Measurements from ENCODE around the gene JAKMIP1.

JAKMIP1 gene

DNA sequence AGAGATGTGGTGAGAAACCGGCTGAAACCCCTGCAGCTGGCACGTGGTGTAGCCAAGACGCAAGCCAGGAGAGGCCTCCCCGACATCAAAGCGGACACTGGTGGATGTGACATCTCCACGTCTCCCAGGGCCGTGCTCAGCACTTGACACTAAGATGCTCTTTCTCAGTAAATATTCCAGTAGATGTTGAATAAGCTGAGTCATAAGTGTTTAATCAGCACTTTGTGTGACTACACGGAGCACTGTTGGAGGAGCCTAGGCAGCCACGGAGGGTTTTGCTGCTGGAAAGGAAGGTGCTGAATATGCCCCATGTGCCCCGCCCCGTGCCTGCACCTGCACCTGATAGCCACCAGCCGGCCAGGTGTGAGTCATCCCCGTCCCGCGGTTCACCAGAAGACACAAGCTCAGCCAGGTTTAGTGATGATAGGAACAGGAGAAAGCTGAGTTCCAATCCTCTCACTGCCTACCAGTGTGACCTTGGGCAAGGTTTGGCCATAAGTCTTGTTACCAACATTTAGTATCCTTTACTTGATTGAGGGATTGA lies 153.1 kb downstream of the JAKMIP1 start:
- DNase-seq = no peak

DNA sequence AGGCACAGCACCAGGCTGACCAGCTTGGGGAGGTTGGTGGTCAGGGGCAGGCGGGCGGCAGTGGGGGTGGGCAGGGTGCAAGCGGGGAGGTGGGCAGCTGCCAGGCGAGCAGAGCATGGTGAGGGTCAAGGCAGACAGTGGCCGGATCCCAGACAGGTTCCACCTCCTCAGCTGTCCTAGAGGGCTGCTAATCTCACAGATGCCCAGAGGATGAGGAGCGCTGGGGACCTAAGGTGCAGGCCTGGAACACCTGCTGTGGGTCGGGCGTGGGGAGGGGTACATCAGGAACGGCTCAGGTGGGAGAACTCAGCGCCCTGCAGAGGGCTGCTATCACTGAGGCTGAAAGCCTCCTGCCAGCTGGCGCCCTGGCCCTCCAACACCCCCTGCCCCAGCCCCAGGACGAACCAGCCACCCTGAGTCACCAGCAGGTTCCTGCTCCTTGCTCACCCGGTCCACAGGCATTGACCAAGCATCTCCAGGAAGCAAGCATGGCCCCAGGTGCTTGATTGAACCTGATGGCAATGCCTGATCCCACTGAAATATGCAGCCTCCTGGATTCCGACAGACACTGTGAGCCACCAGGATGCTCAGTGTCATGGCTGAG lies 153.7 kb downstream of the JAKMIP1 start:
- DNase-seq = no peak

DNA sequence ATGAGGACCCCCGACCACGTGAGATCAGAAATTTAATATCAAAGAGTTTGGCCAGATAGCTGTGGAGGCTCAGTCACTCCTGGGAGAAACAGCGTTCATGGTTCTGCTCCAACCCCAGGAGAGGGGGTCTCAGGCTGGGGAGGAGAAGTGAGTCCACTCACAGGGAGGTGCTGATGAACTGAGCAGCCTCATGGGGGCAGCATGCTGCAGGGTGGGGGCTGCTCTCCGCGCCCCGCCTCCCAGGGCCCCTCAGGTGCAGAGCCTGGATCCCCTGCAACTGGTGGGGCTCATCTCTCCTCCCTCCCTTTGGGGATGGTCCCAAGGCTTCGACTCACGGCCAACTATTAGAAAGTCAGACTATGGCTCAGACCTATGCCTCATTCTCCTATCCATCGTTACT lies 155.5 kb downstream of the JAKMIP1 start:
- DNase-seq = no peak

DNA sequence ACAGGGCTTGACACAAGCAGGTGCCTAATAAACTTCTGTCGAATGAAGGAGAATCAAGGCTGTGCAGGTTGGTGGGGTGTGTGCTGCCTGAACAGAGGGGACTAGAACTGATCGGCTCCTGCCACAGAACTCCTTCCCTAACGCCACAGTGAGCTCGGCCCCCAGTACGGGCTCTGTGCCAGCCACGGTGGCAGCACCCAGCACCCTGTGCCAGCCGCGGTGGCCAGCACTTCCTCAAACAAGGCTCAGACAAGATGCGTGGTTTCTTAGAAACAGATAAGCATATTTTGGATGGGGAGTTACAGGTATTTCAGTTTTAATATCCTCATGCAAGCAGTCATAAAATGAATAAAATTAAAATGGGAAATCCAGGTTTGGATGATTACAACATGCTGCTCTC lies 156.1 kb downstream of the JAKMIP1 start:
- no peak for DNase-seq

DNA sequence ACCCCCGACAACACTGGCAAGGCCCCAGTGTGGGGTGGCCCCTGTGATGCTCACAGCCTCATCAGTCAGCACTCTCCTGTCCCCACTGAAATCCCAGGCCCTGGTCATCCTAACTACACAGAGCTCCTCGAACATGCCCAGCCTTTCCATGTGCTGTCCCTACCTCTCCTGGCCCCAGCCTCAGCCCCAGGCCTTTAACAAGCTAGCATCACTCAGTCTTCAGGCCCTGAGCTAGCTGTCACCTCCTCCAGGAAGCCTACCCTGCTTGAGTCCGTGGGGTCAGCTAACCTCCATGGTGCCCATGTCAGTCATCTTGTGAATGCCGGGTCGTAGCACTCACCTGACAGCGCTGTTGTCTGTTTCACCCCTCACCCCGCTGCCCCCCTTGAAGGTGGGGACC lies 156.5 kb downstream of the JAKMIP1 start:
- DNase-seq = no peak

DNA sequence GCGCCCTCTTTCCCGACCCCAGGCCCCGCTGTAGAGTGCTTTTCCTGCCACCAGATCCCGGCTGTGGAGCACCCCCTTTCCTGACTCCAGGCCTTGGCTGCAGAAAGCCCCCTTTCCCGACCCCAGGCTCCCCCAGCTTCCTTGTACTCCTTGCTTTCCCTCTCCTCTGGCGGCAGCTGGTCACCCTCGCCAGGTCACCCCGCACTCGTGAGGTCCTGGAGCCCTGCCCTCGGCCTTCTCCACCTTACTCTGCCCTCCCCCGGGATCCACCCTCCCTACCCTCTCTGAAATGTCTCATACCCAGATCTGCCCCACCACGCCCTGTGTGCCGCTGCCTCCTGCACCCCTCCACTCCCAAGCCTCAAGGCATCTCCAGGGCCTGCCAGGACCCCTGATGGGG lies 157.2 kb downstream of the JAKMIP1 start:
- no peak for DNase-seq

DNA sequence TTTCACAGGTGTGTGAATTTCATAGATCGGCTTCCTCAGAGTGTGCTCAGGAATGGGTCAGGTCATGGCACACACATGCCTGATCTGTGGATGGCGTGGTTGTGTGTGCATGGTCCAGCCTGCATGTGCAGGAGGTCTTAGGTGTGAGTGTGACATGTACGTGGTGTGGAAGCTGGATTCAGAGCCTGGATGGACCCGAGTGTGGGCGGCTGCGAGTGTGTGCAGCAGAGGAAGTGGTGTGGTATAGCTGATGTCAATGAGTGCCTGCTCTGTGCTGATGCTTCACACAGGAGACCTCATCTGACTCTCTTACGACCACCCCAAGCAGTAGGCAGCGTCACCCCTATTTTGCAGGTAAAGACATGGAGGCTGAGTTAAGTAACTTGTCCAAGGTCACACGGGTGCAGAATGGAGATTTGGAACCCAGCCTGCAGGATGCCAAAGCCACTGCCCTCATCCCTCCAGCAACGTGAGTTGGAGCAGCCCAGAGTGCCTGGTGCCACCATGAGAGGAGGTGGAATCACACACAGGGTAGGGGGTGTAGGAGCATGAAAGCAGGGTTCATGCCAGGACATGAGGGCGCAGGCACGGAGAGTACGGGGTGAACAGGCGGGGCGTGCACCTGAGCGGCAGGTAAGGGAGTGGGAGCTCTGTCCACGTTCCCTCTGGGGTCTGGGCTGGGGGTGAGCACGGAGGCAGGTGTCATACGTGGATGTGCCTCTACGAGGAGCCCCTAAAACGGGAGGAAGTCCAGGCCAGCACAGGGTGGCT lies 157.9 kb downstream of the JAKMIP1 start:
- no peak for DNase-seq

DNA sequence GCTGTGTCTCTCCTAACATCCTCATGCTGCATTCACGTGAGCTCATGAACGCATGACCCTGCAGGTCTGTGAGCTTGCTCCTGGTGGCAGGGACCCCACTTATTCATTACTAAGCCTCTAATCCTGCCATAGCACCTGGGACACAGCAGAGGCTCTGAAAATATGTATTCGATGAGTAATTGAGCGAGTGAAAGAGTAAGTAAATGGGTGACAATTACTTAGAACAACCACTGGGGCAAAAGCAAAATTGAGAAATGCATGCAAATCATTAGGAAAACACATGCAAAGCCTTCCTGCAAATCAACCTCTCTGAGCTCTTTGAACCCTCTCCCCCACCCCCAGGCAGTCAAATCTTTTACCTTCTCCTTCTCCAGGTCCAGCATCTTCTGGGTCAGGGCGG lies 158.5 kb downstream of the JAKMIP1 start:
- no peak for DNase-seq

DNA sequence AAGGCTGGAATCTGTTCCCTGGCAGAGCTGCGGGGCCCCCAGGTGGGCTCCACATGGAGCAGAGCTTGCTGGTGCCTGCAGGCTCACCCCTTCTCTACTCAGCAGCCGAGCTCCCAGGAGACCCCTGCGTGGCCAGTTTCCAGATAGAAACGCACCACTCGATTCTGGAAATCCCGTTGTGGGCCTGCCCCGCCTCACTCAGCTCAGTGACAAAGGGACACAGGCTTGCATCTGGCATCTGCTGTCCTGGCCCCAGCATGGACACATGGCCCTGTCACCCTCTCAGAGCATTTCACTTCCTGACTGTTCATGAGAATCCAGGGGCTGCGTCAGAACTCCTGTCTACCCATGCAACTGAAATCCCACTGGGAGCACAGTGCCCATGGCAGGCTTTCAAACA lies 161.6 kb downstream of the JAKMIP1 start:
- no peak for DNase-seq

DNA sequence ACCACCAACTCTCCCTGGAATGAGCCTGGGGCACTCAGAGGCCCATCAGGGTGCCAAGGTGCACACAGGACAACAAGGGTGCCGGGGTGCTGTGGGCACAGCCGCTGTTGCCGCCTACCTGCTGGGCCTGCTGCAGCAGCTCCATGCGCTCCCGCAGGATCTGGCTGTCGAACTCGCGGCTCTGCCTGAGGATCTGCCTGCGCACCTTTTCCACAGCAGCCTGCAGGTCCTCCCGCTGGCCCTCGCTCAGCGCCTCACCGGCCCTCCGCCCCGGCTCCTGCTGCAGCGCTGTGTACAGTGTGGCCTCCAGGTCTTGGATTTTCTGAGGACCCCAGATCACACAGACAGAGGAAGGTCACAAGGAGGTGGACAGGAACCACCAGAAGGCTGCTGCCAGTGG lies 164.6 kb downstream of the JAKMIP1 start:
- DNase-seq = no peak

DNA sequence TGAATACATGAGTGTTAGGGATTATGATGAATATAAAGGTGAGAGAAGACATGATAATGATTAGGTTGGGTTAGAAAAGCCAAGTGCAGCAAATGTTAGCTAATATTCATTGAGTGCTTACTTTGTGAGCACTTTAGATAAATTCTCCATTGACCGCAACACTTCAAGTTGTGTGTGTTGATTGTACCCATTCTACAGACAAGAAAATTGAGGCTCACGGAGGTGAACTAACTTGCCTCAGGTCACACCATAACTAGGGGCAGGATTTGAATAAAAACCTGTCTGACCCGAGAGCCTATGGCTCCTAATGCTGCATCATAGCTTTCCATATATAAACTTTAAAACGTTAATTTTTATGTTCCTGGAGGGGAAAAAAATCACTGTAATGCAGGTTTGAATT lies 167.0 kb downstream of the JAKMIP1 start:
- DNase-seq = no peak

DNA sequence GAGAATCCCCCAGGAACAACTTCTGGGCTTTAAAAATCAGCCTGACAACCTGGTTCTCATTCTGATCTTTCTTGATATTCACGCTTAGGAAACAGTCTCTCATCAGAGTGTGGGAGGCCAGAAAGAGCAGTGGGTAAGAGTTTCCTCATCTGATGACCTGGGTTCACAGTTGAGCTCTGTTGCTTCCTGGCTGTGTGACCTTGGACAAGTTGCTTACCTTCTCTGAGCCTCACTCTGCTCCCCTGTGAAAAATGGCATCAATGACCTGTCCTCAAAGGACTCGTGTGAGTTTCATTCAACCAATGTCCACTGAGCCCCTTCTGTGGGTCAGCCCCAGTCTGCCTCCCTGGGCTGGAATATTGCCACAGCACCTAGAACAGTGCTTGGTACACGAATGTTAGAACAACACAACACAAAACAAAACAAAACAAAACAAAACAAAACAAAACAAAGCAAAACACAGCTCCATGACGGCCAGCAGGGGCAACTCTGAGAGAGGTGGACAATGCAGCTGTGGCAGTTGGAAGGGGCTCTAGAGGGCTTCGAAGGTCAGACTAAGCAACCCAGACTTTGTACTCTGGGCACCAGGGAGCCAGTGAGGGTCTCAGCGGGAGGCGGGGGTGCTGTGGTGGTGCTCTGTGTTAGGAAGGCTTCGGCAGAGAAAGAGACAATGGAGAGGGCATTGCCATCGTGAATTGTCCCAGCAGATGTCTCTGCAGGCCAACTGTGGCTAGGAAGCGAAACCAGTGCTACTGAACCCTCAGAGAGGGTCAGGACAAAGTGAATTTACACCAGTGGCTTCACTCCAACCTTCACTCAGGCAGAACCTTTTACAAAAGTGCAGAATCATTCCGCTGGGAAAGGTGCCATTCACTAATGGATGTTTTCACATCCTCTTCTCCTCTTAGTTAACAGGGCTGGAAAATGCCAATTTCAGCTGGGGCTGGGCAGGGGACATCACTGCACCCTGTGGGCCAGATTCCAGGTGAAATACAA lies 167.8 kb downstream of the JAKMIP1 start:
- DNase-seq = peak in 28 of 56 donors; percentile 20 to 82 (median 43)

DNA sequence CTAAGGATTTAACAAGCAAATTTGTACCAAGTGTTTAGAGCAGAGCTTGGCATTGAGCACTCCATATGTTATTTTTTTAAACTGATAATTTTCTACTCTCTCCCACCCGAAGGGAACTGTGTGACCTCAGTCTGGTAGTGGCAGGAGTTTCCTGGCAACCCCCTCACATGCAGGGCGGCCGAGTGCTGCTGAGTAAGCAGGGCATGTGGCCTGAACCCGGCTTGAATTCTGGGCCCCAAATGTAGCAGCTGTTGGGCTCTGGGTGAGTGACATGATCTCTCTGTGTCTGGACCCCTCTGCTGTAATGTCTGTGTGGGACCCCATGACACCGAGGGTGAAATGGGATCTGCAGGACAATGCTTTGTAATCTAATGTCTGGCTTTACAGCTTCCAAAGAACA lies 168.5 kb downstream of the JAKMIP1 start:
- peak in 1 of 56 donors; percentile 23 for DNase-seq

DNA sequence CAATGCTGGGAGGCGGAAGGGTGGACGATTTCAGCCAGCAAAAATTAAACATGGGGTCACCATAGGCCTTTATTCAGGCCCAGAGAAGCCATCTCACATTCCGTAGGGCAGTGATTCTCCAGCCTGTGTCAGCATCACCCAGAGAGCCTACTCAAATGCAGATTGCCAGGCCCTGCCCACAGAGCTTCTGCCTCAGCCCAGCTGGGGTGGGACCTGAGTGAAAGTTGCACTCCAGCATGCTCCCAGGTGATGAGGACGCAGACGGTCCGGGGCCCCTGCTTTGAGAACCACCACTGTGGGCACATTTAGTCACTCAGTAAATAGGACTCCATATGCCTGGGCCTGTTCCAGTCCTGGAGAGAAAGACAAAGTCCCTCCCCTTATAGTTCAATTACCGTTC lies 169.7 kb downstream of the JAKMIP1 start:
- no peak for DNase-seq

DNA sequence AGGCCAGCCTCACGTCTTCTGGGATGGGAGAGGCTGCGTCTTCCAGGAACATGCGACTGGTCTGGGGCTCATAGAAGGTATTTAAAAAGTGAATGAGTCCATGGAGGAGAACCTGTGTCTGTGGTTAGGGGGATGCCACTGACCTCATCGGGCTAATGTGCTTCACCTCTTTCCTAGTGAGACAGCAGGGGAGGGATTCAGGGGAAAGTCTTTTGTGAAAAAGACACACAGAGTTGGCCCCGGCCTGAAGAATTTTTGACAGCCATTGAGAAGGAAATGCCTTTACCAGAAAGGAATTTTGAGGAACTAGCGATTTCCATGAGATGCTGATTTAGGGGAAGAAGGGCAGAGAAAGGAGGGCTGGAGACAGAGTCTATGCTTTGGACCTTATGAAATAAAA lies 171.1 kb downstream of the JAKMIP1 start:
- DNase-seq = no peak

DNA sequence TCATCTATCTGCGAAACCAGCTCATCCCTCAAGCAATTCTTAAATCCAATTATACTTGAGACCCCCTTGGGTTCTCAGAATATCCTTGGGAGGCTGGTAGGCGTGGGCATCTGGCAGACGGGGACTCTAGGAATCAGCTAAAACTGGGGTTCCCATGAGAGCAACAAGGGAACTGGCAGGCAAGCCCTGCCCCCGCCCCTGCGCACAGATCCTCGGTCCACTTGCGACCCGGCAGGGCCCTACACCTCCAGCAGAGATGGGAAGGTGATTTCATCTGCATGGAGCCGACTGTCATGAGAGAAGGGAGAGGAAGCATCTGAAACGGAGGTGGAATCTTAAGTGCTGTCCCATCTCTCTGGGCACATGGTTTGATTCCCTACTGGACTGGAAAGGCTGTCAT lies 172.2 kb downstream of the JAKMIP1 start:
- DNase-seq = no peak

DNA sequence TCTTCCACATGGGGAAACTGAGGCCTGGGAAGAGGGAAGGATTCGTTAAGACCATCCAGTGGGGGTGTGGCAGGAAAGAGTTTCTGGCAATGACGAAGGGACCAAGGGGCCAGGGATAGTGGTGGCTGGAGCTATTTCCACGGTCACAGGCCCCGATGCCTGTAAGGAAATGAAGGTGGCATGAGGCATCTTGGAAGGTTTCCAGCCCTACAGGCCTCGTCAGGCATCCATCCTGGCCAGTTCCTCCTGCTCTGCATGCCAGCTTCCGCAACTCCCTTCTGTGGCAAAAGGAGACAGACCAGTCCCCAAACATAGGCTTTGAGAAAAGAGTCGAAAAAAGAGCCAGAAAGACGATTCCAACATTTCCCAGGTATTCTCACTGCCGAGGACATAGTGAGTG lies 173.0 kb downstream of the JAKMIP1 start:
- no peak for DNase-seq

DNA sequence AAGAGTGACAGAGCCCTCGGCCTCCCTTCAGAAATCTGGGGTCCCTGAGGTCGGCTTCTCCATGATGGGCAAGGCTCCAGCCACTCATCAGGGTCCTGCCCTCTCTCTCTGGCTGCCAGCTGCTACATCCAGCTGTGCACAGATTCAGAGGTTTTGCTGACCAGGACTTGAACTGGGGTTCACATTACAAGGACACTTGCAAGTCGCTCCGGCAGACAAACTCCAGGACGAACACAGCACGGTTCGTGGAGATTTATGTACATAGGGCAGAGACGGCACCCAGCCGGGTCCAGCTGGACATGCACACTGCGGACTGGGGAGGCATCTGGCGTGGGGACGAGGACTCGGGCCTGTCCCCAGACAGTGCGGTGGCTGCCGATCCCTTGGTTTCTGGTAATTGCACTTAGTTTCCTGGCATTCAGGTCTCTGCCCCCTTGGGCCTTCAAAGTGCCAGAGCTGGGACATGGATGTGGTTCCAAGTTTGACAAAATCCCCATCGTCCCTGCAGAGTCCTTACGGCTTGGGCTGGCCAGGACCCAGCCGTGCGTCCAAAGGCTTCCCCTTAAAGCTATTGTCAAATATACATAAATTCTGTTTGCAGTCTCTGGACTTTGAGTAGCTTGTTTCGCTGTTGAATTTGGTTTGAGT lies 175.9 kb downstream of the JAKMIP1 start:
- DNase-seq = no peak

DNA sequence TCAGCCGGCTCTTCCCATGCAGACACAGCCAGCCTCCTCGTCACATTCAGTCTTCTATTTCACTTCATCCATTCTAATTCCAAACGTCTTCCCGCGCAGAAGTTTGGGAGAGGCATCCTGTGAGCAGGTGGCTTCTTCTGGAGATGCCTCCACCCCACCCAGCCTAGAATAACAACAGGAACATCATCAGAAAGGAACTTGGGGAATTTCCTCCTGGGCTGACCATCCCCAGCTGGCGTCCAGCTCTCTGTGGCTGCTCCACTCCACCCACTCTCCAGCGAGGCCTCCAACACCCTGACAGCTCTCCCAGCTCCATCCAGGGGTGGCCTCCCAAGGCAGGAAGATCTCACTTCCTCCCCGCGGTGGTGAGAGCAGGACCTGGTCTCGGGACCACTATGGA lies 176.6 kb downstream of the JAKMIP1 start:
- no peak for DNase-seq

DNA sequence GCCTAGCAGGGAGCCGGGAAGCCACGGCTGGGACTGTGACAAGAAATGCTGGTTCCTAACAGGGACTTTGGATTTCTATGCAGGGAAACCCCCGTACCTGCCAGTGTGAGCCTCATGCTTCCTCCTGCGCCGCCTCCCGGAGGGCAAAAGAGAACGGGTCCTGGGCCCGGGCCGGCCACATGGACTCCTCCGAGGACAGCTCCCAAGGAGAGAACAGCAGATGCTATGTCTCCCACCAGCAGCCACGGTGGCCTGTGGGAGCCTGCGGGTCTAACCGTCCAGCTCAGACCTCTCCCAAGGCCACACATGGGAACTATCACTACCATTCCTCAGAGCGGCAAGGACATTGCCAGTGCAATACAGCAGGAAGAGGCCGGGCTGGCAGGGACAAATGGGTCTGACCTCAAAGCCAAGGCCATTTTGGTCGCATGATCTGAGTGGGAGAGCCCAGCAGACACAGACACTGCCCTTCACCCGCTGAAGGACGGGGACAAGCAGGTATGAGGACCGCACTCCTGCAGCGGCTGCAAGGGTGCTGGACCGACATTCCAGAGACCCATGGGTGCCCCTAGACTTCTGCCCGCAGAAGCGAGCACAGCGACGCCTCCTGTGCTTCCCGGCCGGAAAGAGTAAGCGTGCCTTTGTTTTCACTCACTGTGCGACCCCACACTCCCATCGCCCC lies 177.6 kb downstream of the JAKMIP1 start:
- DNase-seq = no peak

All from nucleus accumbens (tissue), 56 donors.